Gastroesophageal sphincter (tissue), 4 donors: Measurements from ENCODE around the gene VPS35L. TPM values are rescaled to one million over a fixed set of nuclear protein-coding genes. Genes with fewer than 3 reads are reported as not detected.
A peak's percentile ranks its signal among the peaks of the same experiment; 100 is the strongest.

Experiments
- ATAC-seq: fragments of 150-250 bp; one replicate; pipeline ENCODE4 v1.9.1; 2016; ENCODE audit warnings: mild to moderate bottlenecking, moderate library complexity
- H3K27ac ChIP-seq, 4 donors: fragments of 200-600 bp; sonication (generic) in 3 of 4; 1 replicate in 3 of 4; 2 replicates in 1 of 4; pipeline ENCODE4 v1.5.1; 2016 to 2019
- H3K27me3 ChIP-seq: fragments of 200-600 bp; sonication (generic); one replicate; pipeline ENCODE4 v1.5.1; 2019
- H3K36me3 ChIP-seq, 2 donors: fragments of 200-600 bp; sonication (generic); one replicate each; pipeline ENCODE4 v1.5.1; 2019; ENCODE audit warnings: control low read depth in 1 of 2
- H3K4me1 ChIP-seq, 3 donors: fragments of 200-600 bp; sonication (generic); 1 replicate in 2 of 3; 2 replicates in 1 of 3; pipeline ENCODE4 v1.5.1; 2016 to 2019; ENCODE audit warnings: control low read depth in 2 of 3
- H3K4me3 ChIP-seq, 2 donors: fragments of 200-600 bp; sonication (generic); one replicate each; pipeline ENCODE4 v1.5.1; 2019; ENCODE audit warnings: mild to moderate bottlenecking in 1 of 2, moderate library complexity in 1 of 2
- H3K9me3 ChIP-seq, 3 donors: fragments of 200-600 bp; sonication (generic); one replicate each; pipeline ENCODE4 v1.5.1; 2017 to 2019; ENCODE audit warnings: control low read depth in 2 of 3
- EP300 ChIP-seq: sonication (generic); formaldehyde crosslinking; IDR thresholded peaks from one replicate; pipeline ENCODE4 v1.6.1; 2017; ENCODE audit warnings: antibody characterized with exemption, mild to moderate bottlenecking
- POLR2A ChIP-seq, 2 donors: fragments of 450-650 bp; IDR thresholded peaks; one replicate each; pipeline ENCODE4 v1.6.1; 2017; ENCODE audit warnings: antibody characterized with exemption in 2 of 2, mild to moderate bottlenecking in 2 of 2, moderate library complexity in 1 of 2
- POLR2AphosphoS5 ChIP-seq: sonication (generic); formaldehyde crosslinking; IDR thresholded peaks from one replicate; pipeline ENCODE4 v1.6.1; 2017; ENCODE audit warnings: antibody characterized with exemption
- WGBS, 2 donors: methylation state at CpG; one replicate each; pipeline ENCODE4 v1.1.5; 2018; ENCODE audit warnings: low coverage in 1 of 2; 5-methylcytosine and 5-hydroxymethylcytosine counted together
- total RNA-seq, 4 donors: library from RNA; depleted of rRNA; stranded (reverse); fragments of >200 nt; gene quantifications; one replicate each; pipeline ENCODE4 v1.1.0, GENCODE V29; 2016
- TF ChIP-seq, protein P1 (sequence below), 4 experiments: fragments of 200-600 bp in 2 of 4; fragments of 450-650 bp in 2 of 4; sonication (generic) in 1 of 4; IDR thresholded peaks; one replicate each; pipeline ENCODE4 v1.5.1; 2017 to 2019; ENCODE audit warnings: antibody characterized with exemption in 4 of 4, mild to moderate bottlenecking in 2 of 4, moderate library complexity in 2 of 4

Gene VPS35L
- total RNA-seq, 4 donors from 2014 or later: 39.0 to 59.6 (median 46.9) TPM

DNA sequence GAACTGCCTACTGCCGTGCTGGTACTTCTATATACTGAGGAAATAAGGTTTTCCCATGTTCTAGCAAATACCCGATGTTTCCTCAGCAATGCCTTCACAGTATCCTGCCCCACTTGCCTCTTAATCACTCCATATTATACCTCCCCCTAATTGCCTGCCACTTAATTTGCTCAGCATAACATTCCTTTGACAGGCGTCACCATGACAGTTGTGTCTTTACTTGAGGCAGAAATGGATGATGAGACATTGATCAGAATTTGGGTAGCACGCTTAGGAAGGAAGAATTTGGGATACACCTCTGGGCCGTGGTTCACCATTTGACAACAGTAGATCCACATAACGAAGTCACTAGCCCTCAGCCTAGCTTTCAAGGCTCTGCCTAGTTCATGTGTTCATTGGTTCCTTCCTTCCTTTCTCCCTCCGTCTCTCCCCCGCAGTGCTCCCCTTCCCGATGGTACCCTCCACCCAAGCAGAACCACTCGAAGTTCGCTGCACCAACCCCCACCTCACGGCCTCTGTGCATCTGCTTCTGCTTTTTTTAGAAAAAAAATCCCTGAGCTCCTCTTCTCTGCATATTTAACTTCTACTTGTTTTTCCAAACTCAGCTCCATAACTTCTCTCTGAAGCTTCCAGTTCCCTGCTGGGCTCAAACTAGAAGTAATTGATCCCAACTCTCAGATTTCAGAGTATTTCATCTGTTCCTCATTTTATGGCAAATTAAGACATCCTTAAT, 182.0 kb downstream of the VPS35L start:
- H3K27me3 ChIP-seq: no peaks in the 10 kb centered on the region
- peaks cover 0 to 29% of the 10 kb centered on the region in 2 donors for H3K36me3 ChIP-seq
- peaks cover 0 to 19% (median 3%) of the 10 kb centered on the region in 3 donors for H3K4me1 ChIP-seq
- H3K4me3 ChIP-seq: no peak overlapping the region
- H3K27ac ChIP-seq: no peak overlapping the region
- no peak for ATAC-seq
- WGBS, 2 donors: 76 to 77% methylated on average over 10 to 12 of the region's 12 CpGs
- TF ChIP-seq, protein P1, sequence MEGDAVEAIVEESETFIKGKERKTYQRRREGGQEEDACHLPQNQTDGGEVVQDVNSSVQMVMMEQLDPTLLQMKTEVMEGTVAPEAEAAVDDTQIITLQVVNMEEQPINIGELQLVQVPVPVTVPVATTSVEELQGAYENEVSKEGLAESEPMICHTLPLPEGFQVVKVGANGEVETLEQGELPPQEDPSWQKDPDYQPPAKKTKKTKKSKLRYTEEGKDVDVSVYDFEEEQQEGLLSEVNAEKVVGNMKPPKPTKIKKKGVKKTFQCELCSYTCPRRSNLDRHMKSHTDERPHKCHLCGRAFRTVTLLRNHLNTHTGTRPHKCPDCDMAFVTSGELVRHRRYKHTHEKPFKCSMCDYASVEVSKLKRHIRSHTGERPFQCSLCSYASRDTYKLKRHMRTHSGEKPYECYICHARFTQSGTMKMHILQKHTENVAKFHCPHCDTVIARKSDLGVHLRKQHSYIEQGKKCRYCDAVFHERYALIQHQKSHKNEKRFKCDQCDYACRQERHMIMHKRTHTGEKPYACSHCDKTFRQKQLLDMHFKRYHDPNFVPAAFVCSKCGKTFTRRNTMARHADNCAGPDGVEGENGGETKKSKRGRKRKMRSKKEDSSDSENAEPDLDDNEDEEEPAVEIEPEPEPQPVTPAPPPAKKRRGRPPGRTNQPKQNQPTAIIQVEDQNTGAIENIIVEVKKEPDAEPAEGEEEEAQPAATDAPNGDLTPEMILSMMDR (IDR thresholded peaks at IDR 0.05): no peak
- no peak for TF ChIP-seq EP300
- no peak for TF ChIP-seq POLR2AphosphoS5
- no peak for TF ChIP-seq POLR2A (IDR thresholded peaks at IDR 0.05)
- no peaks in the 10 kb centered on the region for H3K9me3 ChIP-seq

DNA sequence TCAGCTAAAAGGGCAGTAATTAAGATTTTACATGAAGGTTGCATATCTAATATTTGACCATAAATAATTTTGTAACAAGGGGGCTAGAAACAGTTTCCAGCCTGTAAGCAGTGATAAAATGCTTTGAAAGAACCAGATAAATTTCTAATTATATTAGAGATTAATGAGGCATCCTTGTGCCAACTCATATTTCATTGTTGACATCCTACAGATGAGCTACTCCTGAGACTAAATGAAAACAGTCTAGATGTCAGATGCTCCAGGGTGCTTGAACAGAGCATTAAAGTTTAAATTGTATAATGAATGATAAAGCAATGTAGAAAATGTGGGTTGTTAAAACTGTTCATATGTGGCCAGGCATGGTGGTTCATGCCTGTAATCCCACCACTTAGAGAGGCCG, 185.9 kb downstream of the VPS35L start:
- ATAC-seq: no peak
- 88% methylated on average over 1 of the region's 1 CpG; no CpG with 5 or more reads in 1 of the 2 donors for WGBS, 2 donors
- H3K27me3 ChIP-seq: no peaks in the 10 kb centered on the region
- H3K9me3 ChIP-seq: no peaks in the 10 kb centered on the region
- TF ChIP-seq, protein P1 (IDR thresholded peaks at IDR 0.05): no peak
- TF ChIP-seq POLR2A (IDR thresholded peaks at IDR 0.05): no peak
- no peak for TF ChIP-seq EP300
- no peak for TF ChIP-seq POLR2AphosphoS5
- H3K27ac ChIP-seq: no peak overlapping the region
- peaks cover 0 to 15% of the 10 kb centered on the region in 2 donors for H3K36me3 ChIP-seq
- H3K4me1 ChIP-seq: peaks cover 0 to 13% (median 0%) of the 10 kb centered on the region in 3 donors
- no peak overlapping the region for H3K4me3 ChIP-seq

DNA sequence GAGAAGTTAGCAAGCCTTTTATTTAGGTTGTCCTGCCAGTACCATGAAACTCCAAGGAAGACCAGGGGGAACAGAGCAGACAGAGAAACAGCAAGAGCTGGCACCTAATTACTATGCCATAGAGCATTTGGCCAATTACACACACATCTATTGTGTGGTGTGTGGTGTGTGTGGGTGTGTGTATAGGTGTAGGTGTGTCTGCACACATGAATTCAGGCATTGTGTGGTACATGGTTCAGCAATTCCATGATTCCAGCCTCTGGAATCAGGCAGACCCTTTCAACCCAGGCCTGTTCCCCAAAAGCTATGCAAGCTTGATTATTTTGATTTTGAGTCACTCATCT, 188.3 kb downstream of the VPS35L start:
- Histone ChIP-seq H3K4me3 (no peak overlapping the region), H3K36me3 (peaks cover 0 to 13% of the 10 kb centered on the region in 2 donors), H3K27me3 (no peaks in the 10 kb centered on the region), H3K4me1 (peaks cover 0 to 13% (median 0%) of the 10 kb centered on the region in 3 donors), H3K27ac (no peak overlapping the region), H3K9me3 (no peaks in the 10 kb centered on the region)
- no peak for ATAC-seq
- TF ChIP-seq EP300 (no peak), POLR2AphosphoS5 (no peak), POLR2A (IDR thresholded peaks at IDR 0.05) (no peak)
- TF ChIP-seq, protein P1 (IDR thresholded peaks at IDR 0.05): no peak

DNA sequence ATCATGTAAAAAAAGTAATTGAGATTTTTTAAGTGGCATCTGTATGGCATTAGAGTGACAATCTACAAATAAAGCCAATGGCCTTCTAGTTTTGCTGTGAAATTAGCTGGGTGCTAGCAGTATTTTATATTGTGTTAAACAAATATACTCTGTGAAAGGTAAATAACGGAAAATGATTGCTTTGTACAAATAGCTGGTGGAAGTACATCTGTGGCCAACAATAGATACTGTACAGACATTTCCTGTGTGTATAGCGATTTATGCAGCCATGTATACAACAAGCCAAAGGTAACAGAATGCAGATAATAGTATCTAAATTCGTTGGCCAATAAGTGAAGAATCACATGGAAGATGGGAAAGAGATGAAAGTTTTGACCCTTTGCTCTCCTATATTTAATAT, 189.2 kb downstream of the VPS35L start:
- H3K9me3 ChIP-seq: no peaks in the 10 kb centered on the region
- no peak for ATAC-seq
- H3K27me3 ChIP-seq: no peaks in the 10 kb centered on the region
- H3K36me3 ChIP-seq: peaks cover 0 to 4% of the 10 kb centered on the region in 2 donors
- no peak overlapping the region for H3K4me3 ChIP-seq
- 69 to 73% methylated on average over 3 of the region's 3 CpGs for WGBS, 2 donors
- peaks cover 0 to 13% (median 0%) of the 10 kb centered on the region in 3 donors for H3K4me1 ChIP-seq
- TF ChIP-seq, protein P1 (IDR thresholded peaks at IDR 0.05): no peak
- TF ChIP-seq EP300 (no peak), POLR2A (IDR thresholded peaks at IDR 0.05) (no peak), POLR2AphosphoS5 (no peak)
- H3K27ac ChIP-seq: no peak overlapping the region

DNA sequence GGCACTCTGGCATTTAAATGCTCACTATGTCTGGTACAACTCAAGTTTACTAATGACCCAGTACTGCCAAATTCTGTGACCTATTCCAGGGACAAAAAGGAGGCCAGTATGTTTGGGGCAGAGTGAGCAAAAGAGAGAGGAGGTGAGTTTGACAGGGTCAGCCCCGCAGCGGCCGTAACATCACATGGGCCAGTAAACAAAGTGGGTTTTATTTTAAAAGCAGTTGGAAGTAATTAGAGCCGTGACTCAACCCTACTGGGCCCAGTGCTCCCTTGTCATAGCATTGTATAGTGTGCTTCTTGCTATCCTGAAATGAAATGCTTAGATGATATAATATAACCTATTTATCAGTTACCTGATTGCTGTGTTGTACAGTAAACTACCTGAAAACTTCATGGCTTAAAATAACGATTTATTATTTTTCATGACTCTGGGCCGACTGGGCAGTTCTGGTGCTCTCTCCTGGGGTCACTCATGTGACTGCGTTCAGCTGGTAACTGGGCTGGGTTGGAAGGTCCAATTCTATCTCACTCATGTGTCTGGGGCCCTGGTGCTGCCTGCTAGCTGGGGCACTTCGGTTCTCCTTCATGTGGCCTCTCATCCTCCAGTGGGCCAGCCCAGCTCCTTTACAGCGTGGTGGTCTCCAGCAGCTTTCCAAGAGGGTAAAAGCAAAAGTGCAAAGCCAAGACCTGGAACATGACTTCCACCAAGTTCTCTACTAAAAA, 189.9 kb downstream of the VPS35L start:
- H3K27ac ChIP-seq: no peak overlapping the region

More for the DNA sequence above, 189.9 kb downstream of the VPS35L start:
- Histone ChIP-seq H3K9me3 (no peaks in the 10 kb centered on the region), H3K4me3 (no peak overlapping the region), H3K36me3 (peaks cover 0 to 2% of the 10 kb centered on the region in 2 donors), H3K4me1 (peaks cover 0 to 13% (median 0%) of the 10 kb centered on the region in 3 donors), H3K27me3 (no peaks in the 10 kb centered on the region)
- TF ChIP-seq POLR2A (IDR thresholded peaks at IDR 0.05): no peak
- peak; percentile 36 for TF ChIP-seq POLR2AphosphoS5
- WGBS, 2 donors: 43 to 50% methylated on average over 7 of the region's 9 CpGs
- ATAC-seq: no peak
